Measurements from ENCODE around the gene CSAD. TPM values are rescaled to one million over a fixed set of nuclear protein-coding genes. Genes with fewer than 3 reads are reported as not detected.

The CSAD gene
- total and polyA plus RNA-seq, 2 donors (not counting 3 experiments of a cell fraction or from before 2014, with no cell fraction given), result 21.1 to 24.4 TPM

DNA sequence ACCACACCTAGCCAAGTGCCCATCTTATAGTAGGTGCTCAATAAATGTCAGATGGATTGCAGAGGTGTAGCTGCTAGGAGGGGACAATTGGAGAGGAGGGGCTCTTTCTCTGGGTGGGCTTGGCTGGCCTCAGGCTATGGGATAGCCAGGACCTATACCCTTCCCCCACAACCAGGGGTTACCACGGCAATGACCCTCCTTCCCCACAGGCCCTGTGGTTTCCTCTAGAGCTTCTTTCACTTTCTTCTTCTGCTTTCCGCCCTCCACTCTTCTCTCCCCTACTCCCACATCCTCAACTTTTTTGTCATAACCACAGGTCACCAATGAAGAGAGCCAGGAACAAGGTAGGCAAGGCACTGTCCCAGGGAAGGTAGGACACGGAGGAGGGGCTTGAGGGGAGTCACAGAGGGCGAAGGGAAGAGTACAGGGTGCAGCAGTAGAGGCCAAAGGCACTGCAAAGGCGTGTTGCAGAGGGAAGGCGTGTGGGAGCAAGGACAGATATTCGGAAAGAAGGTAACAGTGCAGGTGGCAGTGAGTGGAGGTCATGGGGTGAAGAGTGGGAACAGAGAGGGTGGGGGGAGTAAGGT lies 28.2 kb upstream of the CSAD start:
- Histone ChIP-seq H4K20me1 (replicated peaks; ENCODE audit: control insufficient read depth, extremely low read depth, insufficient read depth, low read length) (no peaks in the 10 kb centered on the region), H3K36me3 (ENCODE audit: control insufficient read depth in 2 of 2, extremely low read depth in 1 of 2, insufficient read depth in 2 of 2, low read length in 2 of 2) (peaks cover 0 to 2% of the 10 kb centered on the region in 2 experiments), H3K27me3 (ENCODE audit: control insufficient read depth in 2 of 2, insufficient read depth in 2 of 2, low read length in 2 of 2) (no peaks in the 10 kb centered on the region), H3K79me2 (ENCODE audit: control insufficient read depth, insufficient read depth, low read length) (no peaks in the 10 kb centered on the region), H3K9ac (replicated peaks; ENCODE audit: extremely low read depth, insufficient read depth, low read length) (no peak overlapping the region), H3K4me1 (ENCODE audit: control insufficient read depth, extremely low read depth, insufficient read depth, low read length) (peaks cover 2% of the 10 kb centered on the region), H3K9me1 (replicated peaks; ENCODE audit: control insufficient read depth, extremely low read depth, insufficient read depth, low read length) (no peaks in the 10 kb centered on the region), H3K4me3 (replicated peaks in 1 of 3; ENCODE audit: insufficient read depth in 1 of 3, low read depth in 1 of 3, low read length in 3 of 3) (no peak overlapping the region), H3K27ac (ENCODE audit: insufficient read depth, low read depth, low read length) (no peak overlapping the region), H3K9me3 (replicated peaks; ENCODE audit: control insufficient read depth, insufficient read depth, low read length) (no peaks in the 10 kb centered on the region), H3K4me2 (ENCODE audit: insufficient read depth, low read length) (no peak overlapping the region), H2AFZ (ENCODE audit: low read depth, low read length) (no peak overlapping the region)
- TF ChIP-seq MYC (IDR thresholded peaks at IDR 0.05; ENCODE audit: low read depth, low read length), result no peak
- TF ChIP-seq JUN (IDR thresholded peaks at IDR 0.05; ENCODE audit: borderline replicate concordance, insufficient read depth, insufficient read length, low read depth), result no peak
- TF ChIP-seq EZH2 (IDR thresholded peaks at IDR 0.05; ENCODE audit: borderline replicate concordance, low read depth, low read length, severe bottlenecking), result no peak
- TF ChIP-seq, protein P1, sequence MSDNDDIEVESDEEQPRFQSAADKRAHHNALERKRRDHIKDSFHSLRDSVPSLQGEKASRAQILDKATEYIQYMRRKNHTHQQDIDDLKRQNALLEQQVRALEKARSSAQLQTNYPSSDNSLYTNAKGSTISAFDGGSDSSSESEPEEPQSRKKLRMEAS (IDR thresholded peaks at IDR 0.05; ENCODE audit: insufficient read depth, insufficient read length), result no peak
- no peak for TF ChIP-seq POLR2AphosphoS5 (IDR thresholded peaks at IDR 0.05; ENCODE audit: insufficient read depth, low read depth, low read length)
- TF ChIP-seq FOS (IDR thresholded peaks at IDR 0.05; ENCODE audit: borderline replicate concordance, insufficient read depth, low read length), result no peak
- no peak for TF ChIP-seq GATA2 (IDR thresholded peaks at IDR 0.05; ENCODE audit: insufficient read depth, insufficient read length, low read depth, low read length)
- TF ChIP-seq, protein P2, sequence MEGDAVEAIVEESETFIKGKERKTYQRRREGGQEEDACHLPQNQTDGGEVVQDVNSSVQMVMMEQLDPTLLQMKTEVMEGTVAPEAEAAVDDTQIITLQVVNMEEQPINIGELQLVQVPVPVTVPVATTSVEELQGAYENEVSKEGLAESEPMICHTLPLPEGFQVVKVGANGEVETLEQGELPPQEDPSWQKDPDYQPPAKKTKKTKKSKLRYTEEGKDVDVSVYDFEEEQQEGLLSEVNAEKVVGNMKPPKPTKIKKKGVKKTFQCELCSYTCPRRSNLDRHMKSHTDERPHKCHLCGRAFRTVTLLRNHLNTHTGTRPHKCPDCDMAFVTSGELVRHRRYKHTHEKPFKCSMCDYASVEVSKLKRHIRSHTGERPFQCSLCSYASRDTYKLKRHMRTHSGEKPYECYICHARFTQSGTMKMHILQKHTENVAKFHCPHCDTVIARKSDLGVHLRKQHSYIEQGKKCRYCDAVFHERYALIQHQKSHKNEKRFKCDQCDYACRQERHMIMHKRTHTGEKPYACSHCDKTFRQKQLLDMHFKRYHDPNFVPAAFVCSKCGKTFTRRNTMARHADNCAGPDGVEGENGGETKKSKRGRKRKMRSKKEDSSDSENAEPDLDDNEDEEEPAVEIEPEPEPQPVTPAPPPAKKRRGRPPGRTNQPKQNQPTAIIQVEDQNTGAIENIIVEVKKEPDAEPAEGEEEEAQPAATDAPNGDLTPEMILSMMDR (IDR thresholded peaks at IDR 0.05; ENCODE audit: extremely low read depth in 1 of 2, insufficient read depth in 1 of 2, low read depth in 1 of 2, low read length in 2 of 2), result no peak
- no peak for TF ChIP-seq POLR2A (IDR thresholded peaks at IDR 0.05; ENCODE audit: low read depth, low read length)
- no TSS peak for BruUV-seq (replicated peaks)
- no peak for DNase-seq (ENCODE audit: low read depth, low spot score)
- POLR2A ChIA-PET, result no interaction called here
- FAIRE-seq, result no peak
- dilution Hi-C loops (cut with MboI; ENCODE audit: extremely low pct_ligation_motif_present, low sequenced_read_pairs), result no loop called here
- intact Hi-C loops (cut with micrococcal nuclease), result no loop called here
- CTCF ChIA-PET, result interaction anchor here (0.8 to 2.1 kb wide), 6 partner anchors 11 to 143 kb away, joined by 3 to 16 read pairs (median 4); partner anchors contain the start of gene AAAS

Measured in endothelial cell of umbilical vein (primary cell).